GM12878 (cell line): Measurements from ENCODE around the gene PRR15. TPM values are rescaled to one million over a fixed set of nuclear protein-coding genes. Genes with fewer than 3 reads are reported as not detected.

ENCODE experiments used
- ATAC-seq: fragments of 200-7000 bp; cut with Tn5 transposase; 3 replicates; pipeline ENCODE4 v1.9.1; 2020; ENCODE audit warnings: mild to moderate bottlenecking, moderate library complexity
- BruUV-seq: library from RNA; stranded (reverse); fragments of 400-500 nt; replicated peaks from 2 replicates; lab custom pipeline; 2021; lab: Mats Ljungman, UMichigan
- CTCF ChIA-PET: fragments of 300-600 bp; sonication (Branson Sonifier 250); formaldehyde crosslinking; extraction: SDS; loops from one replicate; lab custom pipeline; 2021; ENCODE audit warnings: inconsistent platforms; lab: Yijun Ruan, JAX
- POLR2A ChIA-PET: fragments of 350-600 bp; formaldehyde crosslinking; extraction: SDS; loops from one replicate; lab custom pipeline; 2021; ENCODE audit warnings: inconsistent platforms; lab: Charles Lee
- RAD21 ChIA-PET: fragments of 300-600 bp; sonication (Branson Sonifier 250); formaldehyde crosslinking; loops from one replicate; lab custom pipeline; 2023; ENCODE audit warnings: antibody characterized with exemption; ENCODE audit not compliant: unreplicated experiment; lab: Charles Lee
- SMC1A ChIA-PET: fragments of 300-600 bp; sonication (Branson Sonifier 250); formaldehyde crosslinking; loops from one replicate; lab custom pipeline; 2023; ENCODE audit not compliant: unreplicated experiment, uncharacterized antibody; lab: Charles Lee
- DNase-seq: peaks from one replicate; pipeline ENCODE4 v3.0.0-alpha.2; 2011; ENCODE audit warnings: low read depth, low spot score
- FAIRE-seq: peaks from 3 replicates; lab custom pipeline; 2011; peaks lifted over from hg19 to GRCh38; lab: Jason Lieb, UNC
- H2AFZ ChIP-seq: 2 replicates; pipeline ENCODE4 v1.6.0; 2011; ENCODE audit warnings: low read depth, low read length, control low read depth; ENCODE audit not compliant: control insufficient read depth
- H3K27ac ChIP-seq: 2 replicates; pipeline ENCODE4 v1.5.1; 2011; ENCODE audit warnings: control low read depth; ENCODE audit not compliant: control insufficient read depth, insufficient read depth
- H3K27me3 ChIP-seq, 2 experiments: replicated peaks in 1 of 2; 2 replicates each; pipeline versions ENCODE4 v1.6.0 to v1.6.1; 2011; ENCODE audit warnings: low read length in 1 of 2; ENCODE audit not compliant: control insufficient read depth in 2 of 2, insufficient read depth in 2 of 2
- H3K36me3 ChIP-seq, 2 experiments: 2 replicates each; pipeline ENCODE4 v1.5.1; 2011; ENCODE audit warnings: low read length in 1 of 2; ENCODE audit not compliant: control insufficient read depth in 2 of 2, insufficient read depth in 2 of 2
- H3K4me1 ChIP-seq: 2 replicates; pipeline ENCODE4 v1.6.1; 2011; ENCODE audit warnings: mild to moderate bottlenecking, low read length, moderate library complexity, mixed read lengths; ENCODE audit not compliant: control insufficient read depth, insufficient read depth
- H3K4me2 ChIP-seq: 2 replicates; pipeline ENCODE4 v1.6.0; 2011; ENCODE audit warnings: control low read depth; ENCODE audit not compliant: control insufficient read depth, insufficient read depth
- H3K4me3 ChIP-seq: fragments of 200-600 bp; sonication (generic); 2 replicates; pipeline ENCODE4 v1.5.1; 2016
- H3K79me2 ChIP-seq: 2 replicates; pipeline ENCODE4 v1.6.0; 2011; ENCODE audit warnings: low read length; ENCODE audit not compliant: control insufficient read depth, insufficient read depth
- H3K9ac ChIP-seq: 2 replicates; pipeline ENCODE4 v1.8.0; 2011; ENCODE audit warnings: low read length, control low read depth, mixed read lengths; ENCODE audit not compliant: control insufficient read depth, insufficient read depth
- H3K9me3 ChIP-seq: replicated peaks from 3 replicates; pipeline ENCODE4 v1.5.1; 2011; ENCODE audit warnings: mild to moderate bottlenecking, low read length; ENCODE audit not compliant: control insufficient read depth, insufficient read depth
- H4K20me1 ChIP-seq: 2 replicates; pipeline ENCODE4 v1.6.0; 2011; ENCODE audit not compliant: control insufficient read depth, insufficient read depth
- BHLHE40 ChIP-seq, 2 experiments: fragments of 450-650 bp in 1 of 2; IDR thresholded peaks; 2 replicates each; pipeline ENCODE4 v1.6.1; 2011 to 2017; ENCODE audit warnings: low read depth in 2 of 2, borderline replicate concordance in 1 of 2, improper control_type of control experiment in 1 of 2, low read length in 1 of 2, mild to moderate bottlenecking in 1 of 2
- EZH2 ChIP-seq: IDR thresholded peaks from 2 replicates; pipeline ENCODE4 v1.6.1; 2012; ENCODE audit warnings: low read depth, mild to moderate bottlenecking, control low read depth, inconsistent platforms, low read length, borderline replicate concordance; ENCODE audit not compliant: control insufficient read depth
- RCOR1 ChIP-seq: conservative IDR thresholded peaks from 2 replicates; pipeline ENCODE4 v1.6.1; 2012; ENCODE audit warnings: low read depth, low read length, improper control_type of control experiment
- STAT1 ChIP-seq: fragments of 450-650 bp; conservative IDR thresholded peaks from 2 replicates; pipeline ENCODE4 v1.6.1; 2014; ENCODE audit warnings: antibody characterized with exemption, mild to moderate bottlenecking
- STAT3 ChIP-seq: IDR thresholded peaks from 2 replicates; pipeline ENCODE4 v1.6.1; 2011; ENCODE audit warnings: low read depth, low read length, improper control_type of control experiment
- WGBS: methylation state at CpG from one replicate; pipeline ENCODE4 v1.1.6; 2016; ENCODE audit warnings: low lambda C conversion rate; ENCODE audit not compliant: insufficient replicate concordance, insufficient coverage; ENCODE audit errors: missing lambda C conversion rate; 5-methylcytosine and 5-hydroxymethylcytosine counted together
- in situ Hi-C: fragments of 300-500 bp; cut with MboI; formaldehyde crosslinking; loops from 9 replicates; pipeline ENCODE4 v1.14.3; 2018; ENCODE audit warnings: mixed read lengths
- intact Hi-C: fragments of 100-400 bp; cut with micrococcal nuclease; formaldehyde crosslinking; loops from one replicate; pipeline ENCODE4 v1.14.2; 2022; ENCODE audit not compliant: unreplicated experiment
- polyA plus RNA-seq, 11 experiments: library from polyadenylated mRNA; depleted of rRNA in 4 of 11; unstranded in 6 of 11; stranded (reverse) in 5 of 11; fragments of >200 nt; fragmentation: Nextera tagmentation in 4 of 11; fragmentation: Illumina TruSeq in 1 of 11; extraction: Ambion mirVana in 4 of 11; extraction: Trizol in 1 of 11; gene quantifications; 1 replicate in 1 of 11; 2 replicates in 10 of 11; pipeline versions ENCODE4 v1.2.1 to v1.2.3, GENCODE V29; 2011 to 2016; ENCODE audit warnings: inconsistent platforms in 2 of 11, missing spikeins in 2 of 11, low read depth in 1 of 11
- total RNA-seq, 4 experiments: library from RNA; depleted of rRNA in 3 of 4; stranded (reverse); fragments of >200 nt in 3 of 4; fragmentation: Illumina TruSeq in 1 of 4; extraction: Trizol in 1 of 4; gene quantifications; 2 replicates each; pipeline versions ENCODE4 v1.2.1 to v1.2.3, GENCODE V29; 2013 to 2021
- TF ChIP-seq, protein P1 (sequence below): IDR thresholded peaks from 2 replicates; pipeline ENCODE4 v1.6.1; 2011; ENCODE audit warnings: low read depth, low read length, improper control_type of control experiment, borderline replicate concordance
- TF ChIP-seq, protein P2 (sequence below), 3 experiments: IDR thresholded peaks in 2 of 3; conservative IDR thresholded peaks in 1 of 3; 2 replicates each; pipeline ENCODE4 v1.5.1; 2011; ENCODE audit warnings: low read depth in 3 of 3, low read length in 3 of 3, mild to moderate bottlenecking in 3 of 3, control low read depth in 2 of 3, moderate library complexity in 2 of 3, inconsistent platforms in 1 of 3, mixed read lengths in 1 of 3; ENCODE audit not compliant: control insufficient read depth in 2 of 3, insufficient read depth in 1 of 3; ENCODE audit errors: extremely low read depth in 1 of 3

The PRR15 gene
- total and polyA plus RNA-seq, 10 of the 15 experiments (the other 5 are each of a cell fraction or from before 2014, with no cell fraction given) = not detected

DNA sequence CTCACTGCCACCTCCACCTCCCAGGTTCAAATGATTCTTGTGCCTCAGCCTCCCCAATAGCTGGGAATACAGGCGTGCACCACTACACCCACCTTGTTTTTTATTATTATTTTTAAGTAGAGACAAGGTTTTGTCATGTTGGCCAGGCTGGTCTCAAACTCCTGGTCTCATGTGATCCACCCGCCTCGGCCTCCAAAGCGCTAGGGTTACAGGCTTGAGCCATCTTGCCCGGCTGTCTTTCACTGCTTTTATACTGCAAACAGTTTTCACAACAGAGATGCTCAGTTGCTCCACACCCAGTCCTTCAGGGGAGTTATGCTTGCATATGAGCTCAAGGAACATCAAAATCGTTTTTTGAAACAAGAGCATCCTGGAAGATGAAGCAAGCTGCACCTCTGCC, 1.3 kb upstream of the PRR15 start:
- 54% methylated on average over 6 of the region's 6 CpGs for WGBS
- Histone ChIP-seq H3K9ac (no peak overlapping the region), H3K4me3 (no peak overlapping the region), H3K4me1 (no peaks in the 10 kb centered on the region), H4K20me1 (no peaks in the 10 kb centered on the region), H3K79me2 (no peaks in the 10 kb centered on the region), H3K27ac (no peak overlapping the region), H3K27me3 (peaks cover 12 to 27% of the 10 kb centered on the region in 2 experiments), H3K36me3 (no peaks in the 10 kb centered on the region), H2AFZ (no peak overlapping the region), H3K9me3 (no peaks in the 10 kb centered on the region; the same call in 2 of the 3 replicates), H3K4me2 (no peak overlapping the region)
- ATAC-seq (no peak), FAIRE-seq (no peak), DNase-seq (no peak)
- in situ Hi-C loops = no loop called here
- TF ChIP-seq STAT1 (no peak), RCOR1 (no peak)
- TF ChIP-seq, protein P1, sequence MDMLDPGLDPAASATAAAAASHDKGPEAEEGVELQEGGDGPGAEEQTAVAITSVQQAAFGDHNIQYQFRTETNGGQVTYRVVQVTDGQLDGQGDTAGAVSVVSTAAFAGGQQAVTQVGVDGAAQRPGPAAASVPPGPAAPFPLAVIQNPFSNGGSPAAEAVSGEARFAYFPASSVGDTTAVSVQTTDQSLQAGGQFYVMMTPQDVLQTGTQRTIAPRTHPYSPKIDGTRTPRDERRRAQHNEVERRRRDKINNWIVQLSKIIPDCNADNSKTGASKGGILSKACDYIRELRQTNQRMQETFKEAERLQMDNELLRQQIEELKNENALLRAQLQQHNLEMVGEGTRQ = no peak
- ChIA-PET SMC1A (interaction anchor here (1.4 kb wide), 1 partner anchor 14 kb away, joined by 3 read pairs; no protein-coding TSS in a partner anchor), POLR2A (no interaction called here), CTCF (no interaction called here), RAD21 (no interaction called here)
- BruUV-seq = no TSS peak
- intact Hi-C loops = no loop called here

DNA sequence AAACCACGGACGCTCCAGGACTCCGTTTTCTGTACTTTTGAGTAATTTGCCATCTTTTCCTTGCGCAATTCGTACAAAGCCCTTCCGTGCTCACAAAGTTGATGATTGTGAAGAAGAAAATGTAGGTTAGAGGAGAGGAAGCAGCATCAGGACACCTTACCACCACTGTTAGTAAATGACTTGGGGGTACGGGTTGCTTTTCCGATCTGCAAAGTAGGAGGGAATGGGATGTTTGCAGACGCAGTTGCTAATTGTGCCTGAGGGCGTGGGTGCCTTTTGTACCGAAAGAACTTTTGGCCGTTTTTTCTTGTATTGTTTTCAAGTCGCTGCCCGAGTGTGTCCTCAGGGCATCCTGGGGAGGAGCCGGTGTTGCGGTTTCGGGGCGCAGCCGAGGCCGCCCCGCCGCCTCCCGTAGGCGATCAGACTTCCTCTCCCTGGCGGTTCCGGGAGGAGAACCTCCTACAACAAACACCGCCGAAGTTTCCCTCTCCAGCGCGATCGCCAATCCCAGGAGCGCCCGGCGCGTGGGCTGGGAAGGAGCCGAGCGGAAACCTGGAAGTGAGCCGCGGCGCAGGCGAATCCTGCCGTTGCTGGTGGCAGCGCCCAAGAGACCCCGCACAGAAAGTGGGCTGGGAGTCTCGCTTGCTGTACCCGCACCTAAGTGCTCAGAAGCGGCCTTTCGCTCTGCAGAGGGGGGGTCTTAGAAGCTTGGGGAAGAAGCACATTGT, 1.0 kb downstream of the PRR15 start:
- BruUV-seq = no TSS peak
- Histone ChIP-seq H2AFZ (no peak overlapping the region), H3K4me3 (no peak overlapping the region), H3K79me2 (no peaks in the 10 kb centered on the region), H3K27me3 (peaks cover 12 to 27% of the 10 kb centered on the region in 2 experiments), H3K36me3 (no peaks in the 10 kb centered on the region), H3K27ac (no peak overlapping the region), H3K9ac (no peak overlapping the region), H3K4me1 (no peaks in the 10 kb centered on the region), H3K9me3 (no peaks in the 10 kb centered on the region; the same call in 2 of the 3 replicates), H4K20me1 (no peaks in the 10 kb centered on the region), H3K4me2 (0 out of 2 replicates have a peak overlapping the region, but pooled peaks have one; percentile 44)
- ChIA-PET POLR2A (no interaction called here), CTCF (no interaction called here), SMC1A (no interaction called here), RAD21 (no interaction called here)
- WGBS = 9% methylated on average over 48 of the region's 48 CpGs
- in situ Hi-C loops = no loop called here
- no peak for TF ChIP-seq STAT3
- TF ChIP-seq BHLHE40 (IDR thresholded peaks at IDR 0.05; ENCODE audit: borderline replicate concordance in 1 of 2, low read depth in 2 of 2, low read length in 1 of 2) = no peak
- TF ChIP-seq EZH2 = peak; percentile 94
- TF ChIP-seq, protein P2, sequence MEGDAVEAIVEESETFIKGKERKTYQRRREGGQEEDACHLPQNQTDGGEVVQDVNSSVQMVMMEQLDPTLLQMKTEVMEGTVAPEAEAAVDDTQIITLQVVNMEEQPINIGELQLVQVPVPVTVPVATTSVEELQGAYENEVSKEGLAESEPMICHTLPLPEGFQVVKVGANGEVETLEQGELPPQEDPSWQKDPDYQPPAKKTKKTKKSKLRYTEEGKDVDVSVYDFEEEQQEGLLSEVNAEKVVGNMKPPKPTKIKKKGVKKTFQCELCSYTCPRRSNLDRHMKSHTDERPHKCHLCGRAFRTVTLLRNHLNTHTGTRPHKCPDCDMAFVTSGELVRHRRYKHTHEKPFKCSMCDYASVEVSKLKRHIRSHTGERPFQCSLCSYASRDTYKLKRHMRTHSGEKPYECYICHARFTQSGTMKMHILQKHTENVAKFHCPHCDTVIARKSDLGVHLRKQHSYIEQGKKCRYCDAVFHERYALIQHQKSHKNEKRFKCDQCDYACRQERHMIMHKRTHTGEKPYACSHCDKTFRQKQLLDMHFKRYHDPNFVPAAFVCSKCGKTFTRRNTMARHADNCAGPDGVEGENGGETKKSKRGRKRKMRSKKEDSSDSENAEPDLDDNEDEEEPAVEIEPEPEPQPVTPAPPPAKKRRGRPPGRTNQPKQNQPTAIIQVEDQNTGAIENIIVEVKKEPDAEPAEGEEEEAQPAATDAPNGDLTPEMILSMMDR (IDR thresholded peaks at IDR 0.05 in 2 of 3, conservative IDR thresholded peaks at IDR 0.05 in 1 of 3; ENCODE audit: control insufficient read depth in 2 of 3, extremely low read depth in 1 of 3, insufficient read depth in 1 of 3, low read depth in 3 of 3, low read length in 3 of 3) = no peak
- ATAC-seq (no peak), FAIRE-seq (no peak), DNase-seq (no peak)
- intact Hi-C loops = no loop called here
